K562 (cell line): Measurements from ENCODE around the gene CHCT1. TPM values are rescaled to one million over a fixed set of nuclear protein-coding genes. Genes with fewer than 3 reads are reported as not detected.

Experiments used
- BCOR ChIP-seq: fragments of 450-650 bp; IDR thresholded peaks from 2 replicates; pipeline ENCODE4 v1.6.1; 2016
- ESRRB ChIP-seq: fragments of 250-450 bp; sonication (Bioruptor Pico); IDR thresholded peaks from 2 replicates; pipeline ENCODE4 v1.5.0; 2020; ENCODE audit warnings: mild to moderate bottlenecking, moderate library complexity, borderline replicate concordance
- HMGXB4 ChIP-seq: sonication (generic); formaldehyde crosslinking; IDR thresholded peaks from 2 replicates; pipeline ENCODE4 v1.8.1; 2023; ENCODE audit warnings: mild to moderate bottlenecking, missing genetic modification reagents
- ILK ChIP-seq: fragments of 450-650 bp; IDR thresholded peaks from 2 replicates; pipeline ENCODE4 v1.6.1; 2016; ENCODE audit warnings: missing genetic modification characterization, low read depth, mild to moderate bottlenecking, missing compliant biosample characterization, moderate library complexity, borderline replicate concordance
- MCM7 ChIP-seq, 2 experiments: fragments of 450-650 bp; IDR thresholded peaks; 2 replicates each; pipeline ENCODE4 v1.6.1; 2016 to 2018
- SAP30 ChIP-seq: fragments of 200-600 bp; sonication (generic); IDR thresholded peaks from 2 replicates; pipeline ENCODE4 v1.6.1; 2012; ENCODE audit warnings: borderline replicate concordance, low read depth, mild to moderate bottlenecking, moderate library complexity, low read length, control low read depth, inconsistent platforms; ENCODE audit not compliant: insufficient read depth, poor library complexity, severe bottlenecking
- SIRT6 ChIP-seq: IDR thresholded peaks from one replicate; pipeline ENCODE4 v1.6.1; 2012; ENCODE audit warnings: low read depth, mild to moderate bottlenecking, control low read depth, inconsistent platforms, low read length, moderate library complexity
- polyA plus RNA-seq, 8 experiments: library from polyadenylated mRNA; depleted of rRNA in 4 of 8; stranded (reverse) in 5 of 8; unstranded in 3 of 8; fragments of >200 nt; fragmentation: Nextera tagmentation in 2 of 8; fragmentation: Illumina TruSeq in 1 of 8; extraction: Ambion mirVana in 2 of 8; extraction: Trizol in 1 of 8; gene quantifications; 2 replicates each; pipeline versions ENCODE4 v1.2.1 to v1.2.3, GENCODE V29; 2011 to 2014; ENCODE audit warnings: inconsistent platforms in 1 of 8, missing spikeins in 1 of 8
- total RNA-seq, 7 experiments: library from RNA; depleted of rRNA in 6 of 7; stranded (reverse); fragments of >200 nt in 6 of 7; fragmentation: Illumina TruSeq in 2 of 7; extraction: Trizol in 2 of 7; gene quantifications; 2 replicates each; pipeline versions ENCODE4 v1.2.1 to v1.2.3, GENCODE V29; 2011 to 2021; ENCODE audit warnings: low replicate concordance in 1 of 7
- TF ChIP-seq, protein P1 (sequence below): fragments of 250-450 bp; sonication (Bioruptor Pico); IDR thresholded peaks from 2 replicates; pipeline ENCODE4 v1.4.0; 2020; ENCODE audit warnings: mild to moderate bottlenecking, moderate library complexity, borderline replicate concordance
- TF ChIP-seq, protein P2 (sequence below), 2 experiments: fragments of 450-650 bp in 1 of 2; sonication (generic) in 1 of 2; formaldehyde crosslinking; conservative IDR thresholded peaks; 2 replicates each; pipeline versions ENCODE4 v1.4.0 to v1.8.1; 2020 to 2022; ENCODE audit warnings: mild to moderate bottlenecking in 1 of 2, missing genetic modification reagents in 1 of 2
- TF ChIP-seq, protein P3 (sequence below): fragments of 250-450 bp; sonication (Bioruptor Pico); IDR thresholded peaks from 2 replicates; pipeline ENCODE4 v1.9.0; 2021; ENCODE audit warnings: mild to moderate bottlenecking, inconsistent platforms

The CHCT1 gene
- total and polyA plus RNA-seq, 9 of the 15 experiments (the other 6 are each of a cell fraction or from before 2014, with no cell fraction given) = not detected

- TF ChIP-seq, protein P1, sequence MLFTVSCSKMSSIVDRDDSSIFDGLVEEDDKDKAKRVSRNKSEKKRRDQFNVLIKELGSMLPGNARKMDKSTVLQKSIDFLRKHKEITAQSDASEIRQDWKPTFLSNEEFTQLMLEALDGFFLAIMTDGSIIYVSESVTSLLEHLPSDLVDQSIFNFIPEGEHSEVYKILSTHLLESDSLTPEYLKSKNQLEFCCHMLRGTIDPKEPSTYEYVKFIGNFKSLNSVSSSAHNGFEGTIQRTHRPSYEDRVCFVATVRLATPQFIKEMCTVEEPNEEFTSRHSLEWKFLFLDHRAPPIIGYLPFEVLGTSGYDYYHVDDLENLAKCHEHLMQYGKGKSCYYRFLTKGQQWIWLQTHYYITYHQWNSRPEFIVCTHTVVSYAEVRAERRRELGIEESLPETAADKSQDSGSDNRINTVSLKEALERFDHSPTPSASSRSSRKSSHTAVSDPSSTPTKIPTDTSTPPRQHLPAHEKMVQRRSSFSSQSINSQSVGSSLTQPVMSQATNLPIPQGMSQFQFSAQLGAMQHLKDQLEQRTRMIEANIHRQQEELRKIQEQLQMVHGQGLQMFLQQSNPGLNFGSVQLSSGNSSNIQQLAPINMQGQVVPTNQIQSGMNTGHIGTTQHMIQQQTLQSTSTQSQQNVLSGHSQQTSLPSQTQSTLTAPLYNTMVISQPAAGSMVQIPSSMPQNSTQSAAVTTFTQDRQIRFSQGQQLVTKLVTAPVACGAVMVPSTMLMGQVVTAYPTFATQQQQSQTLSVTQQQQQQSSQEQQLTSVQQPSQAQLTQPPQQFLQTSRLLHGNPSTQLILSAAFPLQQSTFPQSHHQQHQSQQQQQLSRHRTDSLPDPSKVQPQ (CRISPR knock-in tag) = no peak
- no peak for TF ChIP-seq SIRT6
- no peak for TF ChIP-seq HMGXB4 (CRISPR knock-in tag)
- TF ChIP-seq, protein P2, sequence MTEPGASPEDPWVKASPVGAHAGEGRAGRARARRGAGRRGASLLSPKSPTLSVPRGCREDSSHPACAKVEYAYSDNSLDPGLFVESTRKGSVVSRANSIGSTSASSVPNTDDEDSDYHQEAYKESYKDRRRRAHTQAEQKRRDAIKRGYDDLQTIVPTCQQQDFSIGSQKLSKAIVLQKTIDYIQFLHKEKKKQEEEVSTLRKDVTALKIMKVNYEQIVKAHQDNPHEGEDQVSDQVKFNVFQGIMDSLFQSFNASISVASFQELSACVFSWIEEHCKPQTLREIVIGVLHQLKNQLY (CRISPR knock-in tag; conservative IDR thresholded peaks at IDR 0.05) = peak in 1 of 2 experiments; percentile 44; a peak in 1 of 4 replicates
- no peak for TF ChIP-seq BCOR
- TF ChIP-seq ILK (tag) = no peak
- TF ChIP-seq SAP30 = peak; percentile 44
- TF ChIP-seq, protein P3, sequence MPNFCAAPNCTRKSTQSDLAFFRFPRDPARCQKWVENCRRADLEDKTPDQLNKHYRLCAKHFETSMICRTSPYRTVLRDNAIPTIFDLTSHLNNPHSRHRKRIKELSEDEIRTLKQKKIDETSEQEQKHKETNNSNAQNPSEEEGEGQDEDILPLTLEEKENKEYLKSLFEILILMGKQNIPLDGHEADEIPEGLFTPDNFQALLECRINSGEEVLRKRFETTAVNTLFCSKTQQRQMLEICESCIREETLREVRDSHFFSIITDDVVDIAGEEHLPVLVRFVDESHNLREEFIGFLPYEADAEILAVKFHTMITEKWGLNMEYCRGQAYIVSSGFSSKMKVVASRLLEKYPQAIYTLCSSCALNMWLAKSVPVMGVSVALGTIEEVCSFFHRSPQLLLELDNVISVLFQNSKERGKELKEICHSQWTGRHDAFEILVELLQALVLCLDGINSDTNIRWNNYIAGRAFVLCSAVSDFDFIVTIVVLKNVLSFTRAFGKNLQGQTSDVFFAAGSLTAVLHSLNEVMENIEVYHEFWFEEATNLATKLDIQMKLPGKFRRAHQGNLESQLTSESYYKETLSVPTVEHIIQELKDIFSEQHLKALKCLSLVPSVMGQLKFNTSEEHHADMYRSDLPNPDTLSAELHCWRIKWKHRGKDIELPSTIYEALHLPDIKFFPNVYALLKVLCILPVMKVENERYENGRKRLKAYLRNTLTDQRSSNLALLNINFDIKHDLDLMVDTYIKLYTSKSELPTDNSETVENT (CRISPR knock-in tag) = no peak
- no peak for TF ChIP-seq MCM7 (IDR thresholded peaks at IDR 0.05)
- no peak for TF ChIP-seq ESRRB (CRISPR knock-in tag)
Observed at GRCh38 chr17:60390925-60391470, 31.3 kb upstream of the CHCT1 start (continued).
